B cell (primary cell): ENCODE results near the gene AHCTF1. TPM values are rescaled to one million over a fixed set of nuclear protein-coding genes. Genes with fewer than 3 reads are reported as not detected.
"Not testable (repeated sequence)": the region's sequence is repeated elsewhere in the genome, so short reads cannot be mapped to it uniquely, and the experiment has no call there.

Experiments used
- ATAC-seq: fragments of 200-7000 bp; cut with Tn5 transposase; one replicate; pipeline ENCODE4 v1.10.0; 2021; ENCODE audit warnings: low read depth, mild to moderate bottlenecking, moderate number of reproducible peaks, moderate library complexity
- CTCF ChIA-PET: fragments of 350-600 bp; sonication (Branson Sonifier 250); formaldehyde crosslinking; loops from one replicate; lab custom pipeline; 2021; ENCODE audit warnings: antibody characterized with exemption, inconsistent platforms; lab: Charles Lee
- POLR2A ChIA-PET: fragments of 350-600 bp; sonication (Branson Sonifier 250); formaldehyde crosslinking; loops from one replicate; lab custom pipeline; 2021; ENCODE audit warnings: antibody characterized with exemption; lab: Charles Lee
- DNase-seq: peaks from one replicate; pipeline ENCODE4 v3.0.0; 2013
- H2AFZ ChIP-seq: 2 replicates; pipeline ENCODE4 v1.6.1; 2012; ENCODE audit warnings: mild to moderate bottlenecking, low read depth, low read length; ENCODE audit not compliant: insufficient read depth, poor library complexity, severe bottlenecking
- H3K27ac ChIP-seq, 2 donors: 1 replicate in 1 of 2; 2 replicates in 1 of 2; pipeline ENCODE4 v1.5.1; 2012 to 2013; ENCODE audit warnings: low read length in 2 of 2, mild to moderate bottlenecking in 2 of 2, moderate library complexity in 1 of 2
- H3K27me3 ChIP-seq, 4 experiments: fragments of 200-600 bp in 1 of 4; sonication (generic) in 1 of 4; replicated peaks in 1 of 4; 1 replicate in 2 of 4; 2 replicates in 2 of 4; pipeline versions ENCODE4 v1.6.1 to v1.7.0; 2013 to 2016; ENCODE audit warnings: low read length in 3 of 4, mild to moderate bottlenecking in 2 of 4, mixed read lengths in 1 of 4, moderate library complexity in 1 of 4; ENCODE audit not compliant: insufficient read depth in 4 of 4, control insufficient read depth in 3 of 4; ENCODE audit errors: control extremely low read depth in 1 of 4
- H3K36me3 ChIP-seq, 2 experiments: replicated peaks in 1 of 2; 1 replicate in 1 of 2; 2 replicates in 1 of 2; pipeline versions ENCODE4 v1.6.1 to v1.7.1; 2013; ENCODE audit warnings: low read length in 1 of 2; ENCODE audit not compliant: insufficient read depth in 2 of 2, control insufficient read depth in 1 of 2; ENCODE audit errors: control extremely low read depth in 1 of 2, extremely low read depth in 1 of 2
- H3K4me1 ChIP-seq, 2 donors: fragments of 200-600 bp in 1 of 2; sonication (generic) in 1 of 2; 1 replicate in 1 of 2; 2 replicates in 1 of 2; pipeline versions ENCODE4 v1.5.1 to v1.6.1; 2013 to 2017; ENCODE audit warnings: low read length in 2 of 2; ENCODE audit not compliant: control insufficient read depth in 2 of 2, insufficient read depth in 2 of 2
- H3K4me2 ChIP-seq: replicated peaks from 2 replicates; pipeline ENCODE3; 2012; ENCODE audit warnings: mild to moderate bottlenecking, low read depth, low read length; ENCODE audit not compliant: poor library complexity, severe bottlenecking
- H3K4me3 ChIP-seq, 5 experiments: fragments of 200-600 bp in 1 of 5; sonication (generic) in 1 of 5; 1 replicate in 3 of 5; 2 replicates in 2 of 5; pipeline versions ENCODE4 v1.5.1 to v1.7.0; 2011 to 2016; ENCODE audit warnings: low read length in 4 of 5, mild to moderate bottlenecking in 4 of 5, low read depth in 2 of 5, control low read depth in 1 of 5, moderate library complexity in 1 of 5; ENCODE audit not compliant: insufficient read depth in 1 of 5; ENCODE audit errors: control extremely low read depth in 1 of 5, extremely low read depth in 1 of 5
- H3K79me2 ChIP-seq: fragments of 200-600 bp; sonication (generic); one replicate; pipeline ENCODE4 v1.6.0; 2016; ENCODE audit warnings: low read length; ENCODE audit not compliant: control insufficient read depth, insufficient read depth
- H3K9ac ChIP-seq: fragments of 200-600 bp; sonication (generic); 2 replicates; pipeline ENCODE4 v1.6.1; 2017; ENCODE audit warnings: mild to moderate bottlenecking, low read length, moderate library complexity
- H3K9me3 ChIP-seq, 3 donors: one replicate each; pipeline versions ENCODE4 v1.6.1 to v1.7.1; 2013; ENCODE audit warnings: low read length in 2 of 3; ENCODE audit not compliant: control insufficient read depth in 2 of 3, insufficient read depth in 1 of 3; ENCODE audit errors: control extremely low read depth in 1 of 3
- H4K20me1 ChIP-seq: 2 replicates; pipeline ENCODE4 v1.6.0; 2012; ENCODE audit warnings: mild to moderate bottlenecking, low read length; ENCODE audit not compliant: insufficient read depth, control insufficient read depth, poor library complexity, severe bottlenecking
- H3K27ac Mint-ChIP-seq: one replicate; pipeline ENCODE4 v1.8.0; 2021; ENCODE audit warnings: mixed read lengths
- H3K27me3 Mint-ChIP-seq: one replicate; pipeline ENCODE4 v1.8.0; 2021; ENCODE audit warnings: mixed read lengths
- H3K4me1 Mint-ChIP-seq: one replicate; pipeline ENCODE4 v1.8.0; 2021; ENCODE audit warnings: mixed read lengths
- H3K4me3 Mint-ChIP-seq: one replicate; pipeline ENCODE4 v1.8.0; 2021; ENCODE audit warnings: mixed read lengths
- H3K9me3 Mint-ChIP-seq: one replicate; pipeline ENCODE4 v1.8.0; 2022; ENCODE audit warnings: mixed read lengths; ENCODE audit not compliant: insufficient read depth
- CTCF ChIP-seq: fragments of 200-600 bp; IDR thresholded peaks from one replicate; pipeline ENCODE4 v1.8.0; 2022; ENCODE audit warnings: antibody characterized with exemption, mild to moderate bottlenecking
- EZH2 ChIP-seq: IDR thresholded peaks from 2 replicates; pipeline ENCODE4 v1.6.1; 2012; ENCODE audit warnings: borderline replicate concordance, low read depth, mild to moderate bottlenecking, moderate library complexity, low read length; ENCODE audit not compliant: insufficient read depth, poor library complexity, severe bottlenecking
- WGBS: methylation state at CpG from one replicate; pipeline ENCODE4 v1.1.5; 2013; ENCODE audit warnings: missing lambda C conversion rate; ENCODE audit not compliant: insufficient coverage; 5-methylcytosine and 5-hydroxymethylcytosine counted together
- intact Hi-C: fragments of 100-400 bp; cut with micrococcal nuclease; formaldehyde crosslinking; loops from one replicate; pipeline ENCODE4 v1.10.0; 2022
- polyA plus RNA-seq: library from polyadenylated mRNA; depleted of rRNA; stranded (reverse); fragments of >200 nt; gene quantifications from 2 replicates; pipeline ENCODE4 v1.2.3, GENCODE V29; 2012
- total RNA-seq, 2 donors: library from RNA; stranded (reverse); fragments of 120-200 nt in 1 of 2; gene quantifications; 1 replicate in 1 of 2; 2 replicates in 1 of 2; pipeline versions ENCODE4 v1.2.3 to v1.2.4, GENCODE V29; 2013 to 2022

Gene AHCTF1
- total and polyA plus RNA-seq, 2 donors (not counting 1 experiment from before 2014, with no cell fraction given), result 8.6 to 34.8 TPM

- Mint-ChIP-seq H3K9me3 (no peaks in the 10 kb centered on the region), H3K27me3 (no peaks in the 10 kb centered on the region), H3K4me3 (no peak overlapping the region), H3K27ac (no peak overlapping the region), H3K4me1 (no peaks in the 10 kb centered on the region)
- no peak for ATAC-seq
- ChIA-PET POLR2A (interaction anchor here (0.6 kb wide), 1 partner anchor 1068 kb away, joined by 5 read pairs; no protein-coding TSS in a partner anchor), CTCF (no interaction called here)
- peaks cover 6% of the 10 kb centered on the region for H3K79me2 ChIP-seq
- H3K27ac ChIP-seq, result no peak overlapping the region
- peaks cover 24 to 51% of the 10 kb centered on the region in 2 experiments for H3K36me3 ChIP-seq
- 91% methylated on average over 2 of the region's 8 CpGs for WGBS
- H3K9me3 ChIP-seq, result no peaks in the 10 kb centered on the region
- DNase-seq, result no peak
- no peaks in the 10 kb centered on the region for H4K20me1 ChIP-seq
- no peak overlapping the region for H2AFZ ChIP-seq
- no peaks in the 10 kb centered on the region for H3K4me1 ChIP-seq
- intact Hi-C loops, result no loop called here
- no peak overlapping the region for H3K9ac ChIP-seq
- H3K4me2 ChIP-seq, result no peak overlapping the region
- TF ChIP-seq EZH2 (no peak), CTCF (no peak)
- no peak overlapping the region for H3K4me3 ChIP-seq
- H3K27me3 ChIP-seq, result no peaks in the 10 kb centered on the region
These were observed 56.4 kb downstream of the AHCTF1 start for GRCh38 chr1:246875041-246876026.

GRCh38 chr1:246865921-246866320 lies 65.8 kb downstream of the AHCTF1 start:
- CTCF ChIA-PET, result no interaction called here
- H3K27ac ChIP-seq, result no peak overlapping the region
- intact Hi-C loops, result no loop called here
- no peak overlapping the region for H3K9ac ChIP-seq
- POLR2A ChIA-PET, result no interaction called here
- ATAC-seq, result no peak
- H3K27ac Mint-ChIP-seq, result no peak overlapping the region
- no peaks in the 10 kb centered on the region for H3K9me3 ChIP-seq
- H3K9me3 Mint-ChIP-seq, result no peaks in the 10 kb centered on the region
- no peak overlapping the region for H3K4me3 ChIP-seq
- H3K4me1 ChIP-seq, result no peaks in the 10 kb centered on the region
- H3K79me2 ChIP-seq, result peaks cover 3% of the 10 kb centered on the region
- TF ChIP-seq EZH2 (no peak), CTCF (no peak)
- H2AFZ ChIP-seq, result no peak overlapping the region
- no peaks in the 10 kb centered on the region for H4K20me1 ChIP-seq
- H3K27me3 Mint-ChIP-seq, result no peaks in the 10 kb centered on the region
- DNase-seq, result no peak
- no peaks in the 10 kb centered on the region for H3K4me1 Mint-ChIP-seq
- H3K36me3 ChIP-seq, result peaks cover 13 to 60% of the 10 kb centered on the region in 2 experiments
- WGBS, result 100% methylated on average over 1 of the region's 2 CpGs
- H3K27me3 ChIP-seq, result no peaks in the 10 kb centered on the region
- H3K4me2 ChIP-seq, result no peak overlapping the region
- H3K4me3 Mint-ChIP-seq, result no peak overlapping the region

- H3K9me3 Mint-ChIP-seq, intact Hi-C loops, H3K4me2 ChIP-seq, H3K27me3 ChIP-seq, H3K4me3 Mint-ChIP-seq, H3K4me1 Mint-ChIP-seq, H3K9me3 ChIP-seq, DNase-seq, POLR2A ChIA-PET, H3K4me3 ChIP-seq, H3K27ac Mint-ChIP-seq, H3K4me1 ChIP-seq, H3K9ac ChIP-seq, ATAC-seq, H3K79me2 ChIP-seq, H3K27me3 Mint-ChIP-seq, H3K27ac ChIP-seq, H2AFZ ChIP-seq, H4K20me1 ChIP-seq, CTCF ChIA-PET: not testable (repeated sequence)
- WGBS, result no CpG with 5 or more reads among the region's 9 CpGs
- peaks cover 15 to 63% of the 10 kb centered on the region in 2 experiments for H3K36me3 ChIP-seq
These were observed 68.0 kb downstream of the AHCTF1 start for GRCh38 chr1:246863791-246864190.
